Measurements from ENCODE around the gene SUMO1. TPM values are rescaled to one million over a fixed set of nuclear protein-coding genes. Genes with fewer than 3 reads are reported as not detected.
A peak's percentile ranks its signal among the peaks of the same experiment; 100 is the strongest.

The SUMO1 gene
- total and polyA plus RNA-seq, 9 of the 15 experiments (the other 6 are each of a cell fraction or from before 2014, with no cell fraction given): 63.7 to 292 (median 92.0) TPM

DNA sequence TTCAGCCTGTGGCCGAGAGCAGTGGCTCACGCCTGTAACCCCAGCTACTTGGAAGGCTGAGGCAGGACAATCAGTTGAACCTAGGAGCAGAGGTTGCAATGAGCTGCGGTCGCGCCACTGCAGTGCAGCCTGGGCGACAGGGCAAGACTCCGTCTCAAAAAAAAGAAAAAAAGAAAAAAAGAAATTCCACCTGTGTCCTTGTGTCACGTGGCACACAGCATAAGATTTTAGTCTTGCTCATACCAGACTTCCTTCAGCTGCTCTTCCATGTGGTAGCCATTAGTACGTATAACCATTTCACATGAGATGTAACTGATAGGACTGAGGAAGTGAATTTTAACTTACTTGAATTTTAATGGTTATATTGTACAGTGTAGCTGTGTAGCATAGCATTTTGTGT is 31.2 kb upstream of the SUMO1 start (continued):
- TF ChIP-seq SMARCC2 (IDR thresholded peaks at IDR 0.05; ENCODE audit: low read depth) (no peak), RAD51 (IDR thresholded peaks at IDR 0.05; ENCODE audit: borderline replicate concordance, low read depth) (peak; percentile 82), ZFP30 (CRISPR knock-in tag; IDR thresholded peaks at IDR 0.05; ENCODE audit: borderline replicate concordance) (no peak), LARP7 (IDR thresholded peaks at IDR 0.05) (0 out of 2 replicates have a peak, but pooled peaks have one; percentile 50)
- TF ChIP-seq, protein P1, sequence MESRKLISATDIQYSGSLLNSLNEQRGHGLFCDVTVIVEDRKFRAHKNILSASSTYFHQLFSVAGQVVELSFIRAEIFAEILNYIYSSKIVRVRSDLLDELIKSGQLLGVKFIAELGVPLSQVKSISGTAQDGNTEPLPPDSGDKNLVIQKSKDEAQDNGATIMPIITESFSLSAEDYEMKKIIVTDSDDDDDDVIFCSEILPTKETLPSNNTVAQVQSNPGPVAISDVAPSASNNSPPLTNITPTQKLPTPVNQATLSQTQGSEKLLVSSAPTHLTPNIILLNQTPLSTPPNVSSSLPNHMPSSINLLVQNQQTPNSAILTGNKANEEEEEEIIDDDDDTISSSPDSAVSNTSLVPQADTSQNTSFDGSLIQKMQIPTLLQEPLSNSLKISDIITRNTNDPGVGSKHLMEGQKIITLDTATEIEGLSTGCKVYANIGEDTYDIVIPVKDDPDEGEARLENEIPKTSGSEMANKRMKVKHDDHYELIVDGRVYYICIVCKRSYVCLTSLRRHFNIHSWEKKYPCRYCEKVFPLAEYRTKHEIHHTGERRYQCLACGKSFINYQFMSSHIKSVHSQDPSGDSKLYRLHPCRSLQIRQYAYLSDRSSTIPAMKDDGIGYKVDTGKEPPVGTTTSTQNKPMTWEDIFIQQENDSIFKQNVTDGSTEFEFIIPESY (CRISPR knock-in tag; IDR thresholded peaks at IDR 0.05): peak; percentile 13; the same call in 1 of the 2 replicates
- TF ChIP-seq, protein P2, sequence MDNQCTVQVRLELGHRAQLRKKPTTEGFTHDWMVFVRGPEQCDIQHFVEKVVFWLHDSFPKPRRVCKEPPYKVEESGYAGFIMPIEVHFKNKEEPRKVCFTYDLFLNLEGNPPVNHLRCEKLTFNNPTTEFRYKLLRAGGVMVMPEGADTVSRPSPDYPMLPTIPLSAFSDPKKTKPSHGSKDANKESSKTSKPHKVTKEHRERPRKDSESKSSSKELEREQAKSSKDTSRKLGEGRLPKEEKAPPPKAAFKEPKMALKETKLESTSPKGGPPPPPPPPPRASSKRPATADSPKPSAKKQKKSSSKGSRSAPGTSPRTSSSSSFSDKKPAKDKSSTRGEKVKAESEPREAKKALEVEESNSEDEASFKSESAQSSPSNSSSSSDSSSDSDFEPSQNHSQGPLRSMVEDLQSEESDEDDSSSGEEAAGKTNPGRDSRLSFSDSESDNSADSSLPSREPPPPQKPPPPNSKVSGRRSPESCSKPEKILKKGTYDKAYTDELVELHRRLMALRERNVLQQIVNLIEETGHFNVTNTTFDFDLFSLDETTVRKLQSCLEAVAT (IDR thresholded peaks at IDR 0.05): peak in 1 of 2 experiments; percentile 40; a peak in 1 of 4 replicates

DNA sequence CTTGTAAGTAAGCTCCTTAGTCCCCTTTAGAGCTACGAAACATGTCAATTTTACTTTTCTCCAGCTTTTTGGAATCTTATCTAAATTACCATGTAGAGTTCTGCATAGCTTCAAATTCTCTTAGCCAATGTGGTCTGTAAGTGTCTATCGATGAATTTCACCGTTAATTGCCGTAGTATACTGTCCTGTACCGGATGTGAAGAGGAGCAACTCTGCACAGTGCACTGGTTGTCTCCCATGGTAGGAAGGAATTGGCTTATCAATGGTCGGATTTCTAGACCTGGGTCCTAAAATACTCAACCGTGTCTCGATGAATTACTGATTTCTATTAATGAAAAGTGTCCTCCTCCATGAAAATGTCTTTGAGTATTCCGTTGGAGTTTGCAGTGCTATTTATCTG is 29.1 kb upstream of the SUMO1 start:
- peak; percentile 46 for FAIRE-seq
- no TSS peak for BruUV-seq (replicated peaks)
- Histone ChIP-seq H3K4me2 (ENCODE audit: insufficient read depth, low read length) (peak overlapping the region; percentile 100), H3K9me3 (replicated peaks; ENCODE audit: control insufficient read depth, insufficient read depth, low read depth, low read length) (no peaks in the 10 kb centered on the region), H3K79me2 (ENCODE audit: control insufficient read depth, insufficient read depth, low read length) (peaks cover 75% of the 10 kb centered on the region), H3K9me1 (ENCODE audit: control insufficient read depth, insufficient read depth, low read length) (no peaks in the 10 kb centered on the region), H4K20me1 (replicated peaks; ENCODE audit: control insufficient read depth, insufficient read depth, low read length) (peaks cover 38% of the 10 kb centered on the region), H3K9ac (ENCODE audit: insufficient read depth in 1 of 2, low read depth in 2 of 2, low read length in 2 of 2) (peak overlapping the region; percentile 78 to 99), H3K4me3 (peak overlapping the region; percentile 99), H3K27me3 (ENCODE audit: control insufficient read depth in 2 of 2, insufficient read depth in 2 of 2, low read length in 2 of 2) (no peaks in the 10 kb centered on the region), H3K36me3 (ENCODE audit: control insufficient read depth, insufficient read depth, low read length) (peaks cover 32% of the 10 kb centered on the region; the same call in 1 of the 3 replicates), H2AFZ (ENCODE audit: low read depth, low read length) (no peak overlapping the region), H3K27ac (ENCODE audit: extremely low read depth, low read depth, low read length) (peak overlapping the region; percentile 55), H3K4me1 (replicated peaks in 1 of 2; ENCODE audit: control insufficient read depth in 2 of 2, insufficient read depth in 2 of 2, low read length in 2 of 2) (peaks cover 10 to 18% of the 10 kb centered on the region in 2 experiments)
- POLR2A ChIA-PET: interaction anchor here (0.6 to 4.4 kb wide), 6 partner anchors 8 to 30 kb away, joined by 3 to 24 read pairs (median 4); partner anchors contain the start of gene SUMO1
- ATAC-seq: 0 out of 3 replicates have a peak, but pooled peaks have one; percentile 9
- DNase-seq (ENCODE audit: extremely low read depth in 1 of 4, low spot score in 3 of 4): peak in 2 of 4 experiments; percentile 11 to 13
- CTCF ChIA-PET (ENCODE audit: low intra/inter-chr PET ratio): no interaction called here
- in situ Hi-C loops (cut with MboI): no loop called here
- intact Hi-C loops (cut with micrococcal nuclease): loop anchor here (5.0 kb wide), 1 partner anchor 45 kb away; no protein-coding TSS in a partner anchor
- 0% methylated on average over 9 of the region's 9 CpGs for WGBS (ENCODE audit: insufficient coverage, low coverage, missing lambda C conversion rate)
- TF ChIP-seq ETV1 (tag; conservative IDR thresholded peaks at IDR 0.05; ENCODE audit: low read depth): peak; percentile 54
- TF ChIP-seq THRAP3 (IDR thresholded peaks at IDR 0.05; ENCODE audit: borderline replicate concordance): no peak
- TF ChIP-seq, protein P3, sequence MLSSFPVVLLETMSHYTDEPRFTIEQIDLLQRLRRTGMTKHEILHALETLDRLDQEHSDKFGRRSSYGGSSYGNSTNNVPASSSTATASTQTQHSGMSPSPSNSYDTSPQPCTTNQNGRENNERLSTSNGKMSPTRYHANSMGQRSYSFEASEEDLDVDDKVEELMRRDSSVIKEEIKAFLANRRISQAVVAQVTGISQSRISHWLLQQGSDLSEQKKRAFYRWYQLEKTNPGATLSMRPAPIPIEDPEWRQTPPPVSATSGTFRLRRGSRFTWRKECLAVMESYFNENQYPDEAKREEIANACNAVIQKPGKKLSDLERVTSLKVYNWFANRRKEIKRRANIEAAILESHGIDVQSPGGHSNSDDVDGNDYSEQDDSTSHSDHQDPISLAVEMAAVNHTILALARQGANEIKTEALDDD (IDR thresholded peaks at IDR 0.05): peak; percentile 52; the same call in 1 of the 2 replicates
- 0 out of 2 replicates have a peak, but pooled peaks have one; percentile 45 for TF ChIP-seq RBFOX2 (IDR thresholded peaks at IDR 0.05; ENCODE audit: low read depth, low read length)

Data from K562 (cell line).